ENCODE results near the gene THAP4.

GRCh38 chr2:241559323-241560161, 77.4 kb downstream of the THAP4 start:
- TF ChIP-seq EZH2phosphoT487 (conservative IDR thresholded peaks at IDR 0.05; ENCODE audit: low read length), result no peak
- TF ChIP-seq CTCF (IDR thresholded peaks at IDR 0.05; ENCODE audit: insufficient read depth, low read length, poor library complexity, severe bottlenecking), result no peak

Measured in SU-DHL-6 (cell line).